Activated naive CD4-positive, alpha-beta T cell (primary cell): ENCODE measurements around the gene ZNF358.

ENCODE experiments used
- DNase-seq, 4 experiments: peaks; one replicate each; lab custom pipeline; 2025; lab: John Stamatoyannopoulos, UW

The ZNF358 gene

GRCh38 chr19:7489609-7490044, 26.3 kb upstream of the ZNF358 start:
- no peak for DNase-seq

DNA sequence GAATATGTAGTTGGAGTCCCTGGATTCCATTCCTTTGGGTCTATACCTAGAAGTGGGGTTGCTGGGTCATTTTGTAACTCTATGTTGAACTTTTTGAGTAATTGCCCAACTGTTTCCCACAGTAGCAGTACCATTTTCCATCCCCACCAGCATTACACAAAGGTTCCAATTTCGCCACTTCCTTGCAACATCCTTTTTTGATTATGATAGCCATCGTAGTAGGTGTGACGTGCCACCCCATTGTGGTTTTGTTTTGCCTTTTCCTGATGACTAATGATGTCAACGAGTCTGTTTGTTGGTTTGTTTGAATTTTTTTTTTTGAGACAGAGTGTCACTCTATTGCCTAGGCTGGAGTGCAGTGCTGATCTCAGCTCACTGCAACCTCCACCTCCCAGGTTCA, 23.8 kb upstream of the ZNF358 start:
- DNase-seq = no peak

GRCh38 chr19:7492558-7492957, 23.3 kb upstream of the ZNF358 start:
- DNase-seq = no peak

DNA sequence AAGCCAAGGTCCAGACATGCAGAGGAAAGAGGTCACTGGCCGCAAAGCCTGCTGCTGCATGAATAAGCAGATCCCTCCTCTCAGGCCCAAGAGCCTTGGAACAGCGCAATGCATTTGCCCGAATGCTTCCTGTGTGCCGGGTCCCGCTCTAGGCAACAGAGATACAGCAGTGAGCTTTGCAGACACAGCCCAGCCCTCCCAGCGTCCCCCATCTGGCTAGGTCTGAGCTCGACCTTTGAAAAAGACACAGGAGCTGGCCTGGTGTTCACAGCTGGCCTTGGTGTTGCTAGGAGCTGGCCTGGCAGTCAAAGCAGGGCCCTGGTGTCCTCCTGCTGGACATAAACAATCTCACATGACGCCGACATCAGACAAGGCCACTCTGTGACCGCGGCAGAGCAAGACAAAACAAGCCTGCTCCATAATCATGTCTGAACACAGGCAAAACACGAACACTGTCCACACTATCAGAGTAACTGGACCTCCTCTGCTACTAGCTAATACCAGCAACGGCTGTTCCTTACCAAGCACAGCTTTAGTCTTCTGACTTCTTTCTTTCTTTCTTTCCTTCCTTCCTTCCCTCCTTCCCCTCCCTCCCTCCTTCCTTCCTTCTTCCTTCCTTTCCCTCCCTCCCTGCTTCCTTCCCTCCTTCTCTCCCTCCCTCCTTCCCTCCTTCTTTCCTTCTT, 21.3 kb upstream of the ZNF358 start:
- DNase-seq = no peak

- DNase-seq = no peak
These were observed 18.6 kb upstream of the ZNF358 start for GRCh38 chr19:7497292-7497691.

DNA sequence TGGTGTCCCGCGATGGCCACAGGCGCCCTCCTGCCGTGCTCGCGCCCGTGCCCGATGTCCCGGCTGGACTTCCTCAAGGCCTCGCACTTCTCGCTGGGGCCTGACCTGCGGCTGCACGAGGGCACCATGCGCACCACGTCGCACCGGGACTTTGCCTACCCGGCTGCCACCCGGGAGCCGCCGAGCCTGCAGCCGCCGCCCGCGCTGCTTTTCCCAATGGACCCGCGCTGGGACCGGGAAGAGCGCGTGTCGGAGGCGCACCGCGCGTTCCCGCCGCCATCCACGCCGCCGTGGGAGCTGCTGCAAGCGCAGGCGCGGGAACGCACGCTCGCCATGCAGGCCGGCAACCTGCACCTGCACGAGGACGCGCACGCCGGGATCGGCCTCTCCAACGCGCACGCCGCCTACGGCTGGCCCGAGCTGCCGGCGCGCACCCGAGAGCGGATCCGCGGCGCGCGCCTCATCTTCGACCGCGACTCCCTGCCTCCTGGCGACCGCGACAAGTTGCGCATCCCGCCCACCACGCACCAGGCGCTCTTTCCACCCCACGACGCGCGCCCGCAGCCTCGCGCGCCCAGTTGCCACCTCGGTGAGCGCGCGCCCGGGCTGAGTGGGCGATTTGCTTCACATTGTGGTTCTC, 15.0 kb upstream of the ZNF358 start:
- peak in 2 of 4 experiments; percentile 21 to 29 for DNase-seq

- no peak for DNase-seq
These were observed 13.4 kb upstream of the ZNF358 start for GRCh38 chr19:7502552-7502951.

DNA sequence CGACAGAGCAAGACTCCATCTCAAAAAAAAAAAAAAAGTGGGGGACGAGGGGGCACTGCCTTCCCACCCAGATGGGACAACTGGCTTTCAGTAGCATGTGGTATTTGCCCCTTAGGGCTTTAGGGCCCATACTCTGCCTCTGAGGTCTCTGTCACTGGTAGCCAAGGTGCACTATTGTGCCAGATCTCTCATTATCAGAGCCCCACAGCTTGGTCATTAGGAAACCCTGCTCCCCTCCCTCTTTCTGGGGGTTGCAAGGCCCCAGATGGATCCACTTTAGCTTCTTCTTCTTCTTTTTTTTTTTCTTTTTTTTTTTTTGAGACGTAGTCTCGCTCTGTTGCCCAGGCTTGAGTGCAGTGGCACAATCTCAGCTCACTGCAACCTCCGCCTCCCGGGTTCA, 11.2 kb upstream of the ZNF358 start:
- DNase-seq = no peak

DNA sequence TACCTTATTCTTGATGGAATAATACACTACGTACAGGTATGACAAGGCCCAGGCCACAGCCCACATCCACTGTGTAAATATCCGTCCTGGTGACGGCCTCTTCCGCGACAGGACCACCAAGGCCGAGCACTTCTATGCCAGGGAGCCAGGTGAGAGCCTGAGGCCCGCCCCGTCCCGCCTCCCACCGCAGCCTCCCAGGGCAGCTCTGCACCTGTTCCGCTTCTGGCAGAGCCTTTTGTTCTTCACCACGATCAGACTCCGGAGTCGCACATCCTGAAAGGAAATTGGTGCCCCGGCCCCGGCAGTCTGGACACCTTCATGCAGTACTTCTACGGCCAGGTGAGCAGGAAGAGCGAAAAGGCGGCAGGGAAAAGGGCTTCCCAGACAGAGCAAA, 10.6 kb upstream of the ZNF358 start:
- DNase-seq = no peak

DNA sequence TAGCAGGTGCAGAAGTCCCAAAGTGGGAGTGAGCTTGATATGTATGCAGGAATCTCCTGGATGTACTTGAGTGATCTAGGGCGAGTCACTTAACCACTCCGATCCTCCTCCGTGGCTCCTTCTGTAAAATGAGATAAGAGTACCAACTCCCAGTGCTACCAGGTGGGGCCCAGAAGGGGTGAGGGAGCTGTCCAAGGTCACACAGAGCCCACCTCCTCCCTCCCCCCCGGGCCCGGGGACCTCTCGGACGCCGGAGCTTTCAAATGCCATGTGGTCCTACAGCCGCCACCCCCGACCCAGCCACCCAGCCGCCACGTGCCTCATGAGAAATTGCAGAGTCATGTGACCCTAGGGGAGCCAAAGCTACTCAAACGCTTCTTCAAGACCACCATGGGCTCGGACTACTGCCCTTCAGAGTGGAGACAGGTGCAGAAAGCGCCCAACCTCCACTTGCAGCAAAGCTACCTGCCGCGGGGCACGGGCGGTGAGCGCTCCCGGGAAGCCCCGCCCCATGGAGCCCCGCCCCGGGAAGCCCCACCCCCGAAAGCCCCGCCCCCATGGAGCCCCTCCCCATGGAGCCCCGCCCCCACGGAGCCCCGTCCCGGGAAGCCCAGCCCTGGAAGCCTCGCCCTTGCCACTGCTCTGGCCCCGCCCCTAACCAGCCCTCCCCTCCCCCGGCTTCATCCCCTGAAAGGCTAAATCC, 10.1 kb upstream of the ZNF358 start:
- DNase-seq = no peak

DNA sequence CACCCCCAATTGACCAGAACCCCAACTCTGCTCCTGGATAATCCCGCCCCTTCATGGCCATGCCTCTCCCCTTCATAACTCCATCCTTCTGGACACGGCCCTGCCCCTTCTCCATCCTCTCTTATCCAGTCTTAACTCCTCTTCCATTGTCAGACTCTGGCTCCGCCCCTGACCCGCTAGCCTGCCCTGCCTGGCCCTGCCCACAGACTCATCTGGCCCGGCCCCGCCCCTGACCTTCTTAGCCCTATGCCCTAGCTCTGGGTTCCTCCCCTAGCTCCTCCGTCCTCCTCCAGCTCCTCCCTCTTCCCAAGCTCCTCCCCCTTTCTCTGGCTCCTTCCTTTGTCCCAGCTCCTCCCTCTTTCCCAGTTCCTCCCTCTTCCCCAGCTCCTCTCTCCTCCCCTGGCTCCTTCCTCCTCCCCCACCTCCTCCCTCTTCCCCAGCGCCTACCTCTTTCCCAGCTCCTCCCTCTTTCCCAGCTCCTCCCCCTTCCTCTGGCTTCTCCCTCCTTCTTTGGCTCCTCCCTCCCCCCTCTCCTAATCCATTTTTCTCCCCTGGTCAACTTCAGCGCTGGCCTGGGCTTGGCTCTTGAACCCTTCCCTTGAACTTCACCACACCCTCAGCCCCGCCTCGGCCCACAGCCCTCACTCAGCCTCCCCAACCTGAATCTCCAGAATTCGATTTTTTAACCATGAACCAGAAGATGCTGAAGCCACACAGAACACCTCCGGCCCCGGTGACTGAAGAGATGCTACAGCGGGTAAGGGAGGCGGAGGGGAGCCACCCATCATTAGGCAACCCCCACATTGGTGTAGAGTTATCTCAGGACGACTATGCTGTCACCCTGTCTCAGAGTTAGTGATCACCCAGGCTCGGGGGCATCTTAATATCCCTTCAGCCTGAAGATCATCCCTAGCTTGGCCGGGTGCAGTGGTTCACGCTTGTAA, 9.2 kb upstream of the ZNF358 start:
- peak in 1 of 4 experiments; percentile 16 for DNase-seq

DNA sequence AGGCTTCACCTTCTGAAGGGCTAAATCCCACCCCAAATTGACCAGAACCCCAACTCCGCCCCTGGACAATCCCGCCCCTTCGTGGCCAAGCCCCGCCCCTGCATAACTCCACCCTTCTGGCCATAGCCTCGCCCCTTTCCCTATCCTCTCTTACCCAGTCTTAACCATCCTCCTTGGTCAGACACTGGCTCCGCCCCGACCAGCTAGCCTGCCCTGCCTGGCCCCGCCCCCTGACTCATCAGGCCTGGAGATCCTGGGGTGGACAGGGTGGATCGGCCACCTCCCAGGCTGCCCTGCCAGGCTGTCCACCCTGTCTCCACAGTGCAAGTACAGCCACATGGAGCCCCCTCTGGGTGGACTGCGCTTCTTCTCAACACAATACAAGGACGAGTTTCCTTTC, 8.0 kb upstream of the ZNF358 start:
- no peak for DNase-seq

- DNase-seq = no peak
These were observed 6.3 kb upstream of the ZNF358 start for GRCh38 chr19:7509625-7510024.

DNA sequence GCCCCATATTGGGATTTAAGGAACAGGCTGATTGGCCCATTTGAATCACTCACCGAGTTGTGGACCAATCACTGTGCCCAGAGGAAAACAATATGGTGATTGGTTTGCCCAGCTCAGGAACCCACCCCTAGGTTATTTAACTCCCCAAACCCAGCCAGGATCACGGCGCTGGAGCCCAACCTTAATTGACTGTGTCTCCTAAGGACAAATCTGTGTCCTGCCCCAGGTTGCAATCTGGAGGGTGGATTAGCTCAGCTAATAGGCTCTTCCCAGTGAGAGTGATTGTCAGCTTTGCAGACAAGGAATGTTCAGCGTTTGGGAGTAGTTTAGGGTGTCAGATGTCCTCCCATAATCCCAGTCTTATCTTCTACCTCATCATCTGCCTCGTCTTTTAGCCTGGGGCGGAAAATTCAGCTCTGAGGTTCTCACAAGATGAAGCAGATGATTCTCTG, 3.5 kb upstream of the ZNF358 start:
- DNase-seq = no peak

- no peak for DNase-seq
These were observed 1.9 kb upstream of the ZNF358 start for GRCh38 chr19:7513809-7514642.

DNA sequence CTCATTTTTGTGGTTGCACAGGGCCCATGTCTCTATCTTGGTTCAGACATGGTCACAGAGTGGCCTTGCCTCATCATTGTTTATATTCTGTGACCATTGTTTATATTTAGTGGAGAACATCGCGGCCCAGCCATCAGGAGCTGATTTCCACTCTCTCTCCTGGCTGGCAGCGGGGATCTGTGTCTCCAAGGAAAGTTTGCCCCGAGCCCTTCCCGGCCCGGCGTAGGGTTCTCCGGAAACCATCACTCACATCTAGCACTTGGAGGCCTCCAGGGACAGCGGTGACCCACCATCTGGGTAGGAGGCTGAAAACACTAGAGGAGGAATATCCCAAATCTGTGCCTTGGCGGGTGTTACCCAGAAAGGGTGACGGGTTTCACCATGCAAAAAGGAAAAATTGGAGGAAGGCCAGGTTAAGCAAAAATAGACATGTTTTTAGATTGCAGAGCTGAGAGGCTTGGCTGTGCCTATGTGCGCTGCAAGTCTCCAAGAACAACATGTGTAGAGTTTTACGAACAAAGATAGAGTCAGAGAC, 726 bp upstream of the ZNF358 start:
- no peak for DNase-seq

GRCh38 chr19:7516333-7516732, 430 bp downstream of the ZNF358 start:
- DNase-seq = no peak

- no peak for DNase-seq
These were observed 975 bp downstream of the ZNF358 start for GRCh38 chr19:7516878-7517277.

GRCh38 chr19:7519361-7520130, 3.6 kb downstream of the ZNF358 start:
- DNase-seq = no peak
